Measurements from ENCODE around the gene SUGP2.

DNA sequence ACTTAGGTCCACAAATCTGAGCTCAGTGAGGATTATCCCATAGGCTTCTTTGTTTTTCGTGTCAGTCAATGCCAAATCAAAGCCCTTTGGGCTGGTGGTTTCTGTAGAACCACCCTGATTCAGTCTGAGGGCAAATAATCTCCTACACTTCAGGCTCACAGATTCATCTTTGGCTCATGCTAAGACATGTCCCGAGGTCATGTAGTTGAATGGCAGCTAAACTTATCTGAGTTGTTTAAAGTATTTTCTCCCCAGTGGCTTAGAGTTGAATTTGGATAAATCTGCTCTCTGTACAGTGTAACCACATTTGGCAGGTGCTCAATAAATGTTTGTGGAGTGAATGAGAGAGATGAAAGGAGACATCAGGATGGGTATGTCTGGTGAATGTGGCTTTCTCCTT, 17.4 kb upstream of the SUGP2 start:
- no peak for TF ChIP-seq POLR2A (IDR thresholded peaks at IDR 0.05)
- TF ChIP-seq, protein P1, sequence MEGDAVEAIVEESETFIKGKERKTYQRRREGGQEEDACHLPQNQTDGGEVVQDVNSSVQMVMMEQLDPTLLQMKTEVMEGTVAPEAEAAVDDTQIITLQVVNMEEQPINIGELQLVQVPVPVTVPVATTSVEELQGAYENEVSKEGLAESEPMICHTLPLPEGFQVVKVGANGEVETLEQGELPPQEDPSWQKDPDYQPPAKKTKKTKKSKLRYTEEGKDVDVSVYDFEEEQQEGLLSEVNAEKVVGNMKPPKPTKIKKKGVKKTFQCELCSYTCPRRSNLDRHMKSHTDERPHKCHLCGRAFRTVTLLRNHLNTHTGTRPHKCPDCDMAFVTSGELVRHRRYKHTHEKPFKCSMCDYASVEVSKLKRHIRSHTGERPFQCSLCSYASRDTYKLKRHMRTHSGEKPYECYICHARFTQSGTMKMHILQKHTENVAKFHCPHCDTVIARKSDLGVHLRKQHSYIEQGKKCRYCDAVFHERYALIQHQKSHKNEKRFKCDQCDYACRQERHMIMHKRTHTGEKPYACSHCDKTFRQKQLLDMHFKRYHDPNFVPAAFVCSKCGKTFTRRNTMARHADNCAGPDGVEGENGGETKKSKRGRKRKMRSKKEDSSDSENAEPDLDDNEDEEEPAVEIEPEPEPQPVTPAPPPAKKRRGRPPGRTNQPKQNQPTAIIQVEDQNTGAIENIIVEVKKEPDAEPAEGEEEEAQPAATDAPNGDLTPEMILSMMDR (IDR thresholded peaks at IDR 0.05): no peak
- TF ChIP-seq POLR2AphosphoS5 (IDR thresholded peaks at IDR 0.05): no peak

All from transverse colon (tissue), 4 donors.